ENCODE data around the gene SHB. TPM values are rescaled to one million over a fixed set of nuclear protein-coding genes. Genes with fewer than 3 reads are reported as not detected.

The SHB gene
- total and polyA plus RNA-seq, 2 donors, result 4.9 to 5.5 TPM

DNA sequence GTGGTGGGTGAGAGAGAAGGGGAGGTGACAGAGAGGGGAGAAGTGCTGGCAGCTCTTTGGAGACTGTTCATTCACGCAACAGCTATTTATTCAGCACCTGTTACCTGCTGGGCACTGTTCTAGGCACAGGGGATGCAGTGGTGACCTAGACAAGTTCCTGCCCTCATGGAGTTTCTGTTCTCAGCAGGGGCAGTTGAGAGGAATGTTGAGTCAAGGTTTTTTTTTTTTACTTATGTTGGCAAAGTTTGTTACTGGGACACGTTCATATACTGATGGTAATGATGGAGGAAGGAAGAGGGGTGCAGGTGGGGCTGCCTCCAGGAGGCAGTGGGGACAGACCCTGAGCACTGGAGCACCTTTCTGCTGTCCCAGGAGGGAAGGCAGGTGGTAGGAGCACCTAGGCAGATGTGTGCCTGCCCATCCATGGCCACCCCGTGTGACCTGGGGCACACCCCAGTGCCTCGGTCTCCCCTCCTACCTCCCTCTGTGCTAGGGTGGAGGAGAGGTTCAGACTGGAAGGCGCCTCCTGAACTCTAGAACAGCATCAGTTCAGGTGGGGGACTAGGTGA, 115.7 kb downstream of the SHB start:
- no peak overlapping the region for H3K27ac ChIP-seq (ENCODE audit: low read depth in 1 of 2, low read length in 1 of 2)
- H3K36me3 ChIP-seq (ENCODE audit: control insufficient read depth in 2 of 2, insufficient read depth in 2 of 2, low read length in 1 of 2), result no peaks in the 10 kb centered on the region
- no peak overlapping the region for H3K4me3 ChIP-seq (ENCODE audit: low read length in 2 of 2)
- WGBS, result 97% methylated on average over 5 of the region's 5 CpGs
- no peak for DNase-seq (ENCODE audit: low read depth in 6 of 9, low spot score in 9 of 9)
- peaks cover 0 to 3% of the 10 kb centered on the region in 2 donors for H3K4me1 ChIP-seq (ENCODE audit: control insufficient read depth in 2 of 2, insufficient read depth in 2 of 2, low read length in 2 of 2)
- H3K9me3 ChIP-seq (ENCODE audit: control insufficient read depth in 2 of 2, insufficient read depth in 1 of 2, low read length in 1 of 2), result no peaks in the 10 kb centered on the region
- H3K27me3 ChIP-seq (ENCODE audit: control insufficient read depth in 2 of 2, insufficient read depth in 1 of 2, low read length in 1 of 2), result no peaks in the 10 kb centered on the region

DNA sequence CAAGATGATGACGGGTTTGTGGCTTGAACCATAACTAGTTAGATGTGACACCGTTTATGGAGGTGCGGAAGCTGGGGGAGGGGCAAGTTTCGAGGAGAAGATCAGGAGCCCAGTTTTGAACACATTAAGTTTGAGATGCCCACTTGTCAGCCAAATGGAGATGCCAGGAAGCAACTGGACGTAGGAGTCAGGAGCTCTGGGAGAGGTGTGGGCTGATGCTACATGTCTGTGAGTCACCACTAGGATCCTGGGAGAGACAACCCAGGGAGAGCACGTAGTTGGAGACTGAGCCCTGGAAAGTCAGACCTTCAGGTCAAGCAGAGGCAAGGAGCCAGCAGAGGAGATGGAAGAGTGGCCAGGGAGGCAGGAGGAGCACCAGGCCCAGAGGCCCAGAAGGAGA, 116.3 kb downstream of the SHB start:
- Histone ChIP-seq H3K27ac (ENCODE audit: low read depth in 1 of 2, low read length in 1 of 2) (no peak overlapping the region), H3K9me3 (ENCODE audit: control insufficient read depth in 2 of 2, insufficient read depth in 1 of 2, low read length in 1 of 2) (no peaks in the 10 kb centered on the region), H3K27me3 (ENCODE audit: control insufficient read depth in 2 of 2, insufficient read depth in 1 of 2, low read length in 1 of 2) (no peaks in the 10 kb centered on the region), H3K36me3 (ENCODE audit: control insufficient read depth in 2 of 2, insufficient read depth in 2 of 2, low read length in 1 of 2) (peaks cover 0 to under 1% of the 10 kb centered on the region in 2 donors), H3K4me3 (ENCODE audit: low read length in 2 of 2) (no peak overlapping the region), H3K4me1 (ENCODE audit: control insufficient read depth in 2 of 2, insufficient read depth in 2 of 2, low read length in 2 of 2) (peaks cover 0 to 3% of the 10 kb centered on the region in 2 donors)
- 95% methylated on average over 6 of the region's 6 CpGs for WGBS
- no peak for DNase-seq (ENCODE audit: low read depth in 6 of 9, low spot score in 9 of 9)

DNA sequence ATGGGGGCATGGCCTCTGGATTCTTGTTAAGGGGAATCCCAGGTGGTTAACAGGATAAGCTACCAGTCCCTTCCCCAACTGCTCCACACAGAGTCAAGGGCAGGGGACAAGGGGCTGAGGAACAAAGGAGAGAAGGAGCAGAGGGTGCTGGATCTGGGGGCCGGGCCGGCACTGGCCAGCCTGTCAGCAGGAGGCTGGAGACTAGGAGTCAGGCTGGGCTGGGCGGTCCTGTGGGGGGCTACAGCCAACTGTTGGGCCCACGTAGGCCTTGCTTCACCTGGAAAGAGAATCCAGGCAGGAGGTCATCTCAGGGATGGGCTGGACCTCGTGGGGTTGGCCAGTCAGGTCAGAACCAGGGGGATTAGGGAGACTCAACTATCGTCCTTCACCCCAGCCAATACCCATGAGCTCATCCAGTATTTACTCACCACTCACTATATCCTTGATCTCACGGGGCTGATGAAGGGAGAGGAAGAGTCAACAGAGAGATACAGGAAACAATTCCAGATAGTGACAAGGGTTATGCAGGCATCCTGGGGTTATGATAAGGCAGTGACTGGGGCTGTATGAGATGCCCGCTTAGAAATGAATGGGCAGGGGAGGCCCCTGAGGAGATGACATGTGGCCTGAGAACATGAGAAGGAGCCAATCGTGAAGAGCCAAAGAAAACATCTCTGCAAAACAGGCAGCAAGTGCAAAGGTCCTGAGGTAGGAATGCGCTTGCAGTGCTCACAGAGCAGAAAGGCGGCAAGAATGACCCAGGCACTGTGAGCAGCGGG, 117.2 kb downstream of the SHB start:
- Histone ChIP-seq H3K9me3 (ENCODE audit: control insufficient read depth in 2 of 2, insufficient read depth in 1 of 2, low read length in 1 of 2) (no peaks in the 10 kb centered on the region), H3K27ac (ENCODE audit: low read depth in 1 of 2, low read length in 1 of 2) (no peak overlapping the region), H3K4me1 (ENCODE audit: control insufficient read depth in 2 of 2, insufficient read depth in 2 of 2, low read length in 2 of 2) (peaks cover 0 to 3% of the 10 kb centered on the region in 2 donors), H3K4me3 (ENCODE audit: low read length in 2 of 2) (no peak overlapping the region), H3K27me3 (ENCODE audit: control insufficient read depth in 2 of 2, insufficient read depth in 1 of 2, low read length in 1 of 2) (no peaks in the 10 kb centered on the region), H3K36me3 (ENCODE audit: control insufficient read depth in 2 of 2, insufficient read depth in 2 of 2, low read length in 1 of 2) (peaks cover 0 to 4% of the 10 kb centered on the region in 2 donors)
- no peak for DNase-seq (ENCODE audit: low read depth in 6 of 9, low spot score in 9 of 9)
- WGBS, result 96% methylated on average over 12 of the region's 12 CpGs

- Histone ChIP-seq H3K4me1 (ENCODE audit: control insufficient read depth in 2 of 2, insufficient read depth in 2 of 2, low read length in 2 of 2) (peaks cover 0 to 3% of the 10 kb centered on the region in 2 donors), H3K9me3 (ENCODE audit: control insufficient read depth in 2 of 2, insufficient read depth in 1 of 2, low read length in 1 of 2) (no peaks in the 10 kb centered on the region), H3K36me3 (ENCODE audit: control insufficient read depth in 2 of 2, insufficient read depth in 2 of 2, low read length in 1 of 2) (peaks cover 0 to 4% of the 10 kb centered on the region in 2 donors), H3K4me3 (ENCODE audit: low read length in 2 of 2) (no peak overlapping the region), H3K27me3 (ENCODE audit: control insufficient read depth in 2 of 2, insufficient read depth in 1 of 2, low read length in 1 of 2) (no peaks in the 10 kb centered on the region), H3K27ac (ENCODE audit: low read depth in 1 of 2, low read length in 1 of 2) (no peak overlapping the region)
- WGBS, result 98% methylated on average over 12 of the region's 12 CpGs
- DNase-seq (ENCODE audit: low read depth in 6 of 9, low spot score in 9 of 9), result no peak
Measured at GRCh38 chr9:37950561-37950960, 118.5 kb downstream of the SHB start.

- 97% methylated on average over 8 of the region's 8 CpGs for WGBS
Measured at GRCh38 chr9:37949576-37949975, 119.5 kb downstream of the SHB start.

DNA sequence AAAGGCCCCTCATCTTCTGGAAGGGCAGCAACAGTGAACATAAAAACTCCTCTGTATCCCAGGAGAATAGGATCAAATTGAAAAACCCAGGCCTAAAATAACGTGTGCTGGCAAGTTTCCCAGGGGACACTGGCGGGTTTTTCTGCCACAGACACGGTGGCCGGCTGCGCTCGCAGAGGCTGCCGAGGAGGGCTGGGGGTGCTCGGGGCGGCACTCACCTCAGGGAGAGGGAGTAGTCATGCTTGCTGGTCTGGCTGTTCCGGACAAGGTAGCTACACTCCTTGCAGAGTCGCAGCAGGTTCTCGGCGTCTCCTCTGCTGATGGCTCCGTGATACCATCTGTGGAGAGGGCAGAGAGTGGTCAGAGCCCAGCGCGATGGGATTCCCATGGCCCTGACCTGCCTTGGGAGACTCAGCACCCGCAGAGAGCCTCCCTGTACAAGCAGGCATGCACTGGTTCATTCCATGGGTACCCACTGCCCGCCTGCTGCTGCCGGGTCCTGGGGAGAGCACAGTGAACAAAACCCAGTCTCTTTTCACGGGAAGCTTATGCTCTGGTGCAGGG, 120.5 kb downstream of the SHB start:
- Histone ChIP-seq H3K9me3 (ENCODE audit: control insufficient read depth in 2 of 2, insufficient read depth in 1 of 2, low read length in 1 of 2) (no peaks in the 10 kb centered on the region), H3K36me3 (ENCODE audit: control insufficient read depth in 2 of 2, insufficient read depth in 2 of 2, low read length in 1 of 2) (peaks cover 0 to 4% of the 10 kb centered on the region in 2 donors), H3K27ac (ENCODE audit: low read depth in 1 of 2, low read length in 1 of 2) (no peak overlapping the region), H3K4me1 (ENCODE audit: control insufficient read depth in 2 of 2, insufficient read depth in 2 of 2, low read length in 2 of 2) (peaks cover 0 to 9% of the 10 kb centered on the region in 2 donors), H3K4me3 (ENCODE audit: low read length in 2 of 2) (no peak overlapping the region), H3K27me3 (ENCODE audit: control insufficient read depth in 2 of 2, insufficient read depth in 1 of 2, low read length in 1 of 2) (no peaks in the 10 kb centered on the region)
- 97% methylated on average over 20 of the region's 20 CpGs for WGBS
- DNase-seq (ENCODE audit: low read depth in 6 of 9, low spot score in 9 of 9), result no peak

More at GRCh38 chr9:37949576-37949975, 119.5 kb downstream of the SHB start:
- no peak overlapping the region for H3K4me3 ChIP-seq (ENCODE audit: low read length in 2 of 2)
- peaks cover 0 to 4% of the 10 kb centered on the region in 2 donors for H3K4me1 ChIP-seq (ENCODE audit: control insufficient read depth in 2 of 2, insufficient read depth in 2 of 2, low read length in 2 of 2)
- H3K36me3 ChIP-seq (ENCODE audit: control insufficient read depth in 2 of 2, insufficient read depth in 2 of 2, low read length in 1 of 2), result peaks cover 0 to 4% of the 10 kb centered on the region in 2 donors
- DNase-seq (ENCODE audit: low read depth in 6 of 9, low spot score in 9 of 9), result no peak
- H3K9me3 ChIP-seq (ENCODE audit: control insufficient read depth in 2 of 2, insufficient read depth in 1 of 2, low read length in 1 of 2), result no peaks in the 10 kb centered on the region
- no peak overlapping the region for H3K27ac ChIP-seq (ENCODE audit: low read depth in 1 of 2, low read length in 1 of 2)
- no peaks in the 10 kb centered on the region for H3K27me3 ChIP-seq (ENCODE audit: control insufficient read depth in 2 of 2, insufficient read depth in 1 of 2, low read length in 1 of 2)

DNA sequence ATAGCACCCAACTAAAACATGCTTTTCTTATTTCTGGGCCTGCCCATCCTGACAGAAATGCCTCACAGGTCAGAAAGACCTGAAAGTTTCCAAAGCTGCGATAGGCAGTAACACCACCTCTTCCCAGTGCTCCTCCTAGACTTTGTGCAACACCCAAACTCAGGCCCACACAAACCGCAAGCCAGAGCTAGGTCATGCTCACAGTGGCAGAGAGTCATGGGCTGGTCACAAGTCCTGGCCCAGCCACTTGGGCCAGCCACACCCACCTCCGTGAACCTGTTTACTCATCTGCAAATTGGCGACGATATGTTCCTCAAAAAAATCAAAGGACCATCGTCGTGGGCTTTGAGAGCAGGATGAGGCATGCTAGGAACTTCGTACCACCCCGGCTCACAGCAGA, 121.0 kb downstream of the SHB start:
- Histone ChIP-seq H3K27me3 (ENCODE audit: control insufficient read depth in 2 of 2, insufficient read depth in 1 of 2, low read length in 1 of 2) (no peaks in the 10 kb centered on the region), H3K4me3 (ENCODE audit: low read length in 2 of 2) (no peak overlapping the region), H3K36me3 (ENCODE audit: control insufficient read depth in 2 of 2, insufficient read depth in 2 of 2, low read length in 1 of 2) (peaks cover 0 to 4% of the 10 kb centered on the region in 2 donors), H3K4me1 (ENCODE audit: control insufficient read depth in 2 of 2, insufficient read depth in 2 of 2, low read length in 2 of 2) (peaks cover 0 to 12% of the 10 kb centered on the region in 2 donors), H3K27ac (ENCODE audit: low read depth in 1 of 2, low read length in 1 of 2) (no peak overlapping the region), H3K9me3 (ENCODE audit: control insufficient read depth in 2 of 2, insufficient read depth in 1 of 2, low read length in 1 of 2) (no peaks in the 10 kb centered on the region)
- DNase-seq (ENCODE audit: low read depth in 6 of 9, low spot score in 9 of 9), result no peak
- 96% methylated on average over 9 of the region's 9 CpGs for WGBS

DNA sequence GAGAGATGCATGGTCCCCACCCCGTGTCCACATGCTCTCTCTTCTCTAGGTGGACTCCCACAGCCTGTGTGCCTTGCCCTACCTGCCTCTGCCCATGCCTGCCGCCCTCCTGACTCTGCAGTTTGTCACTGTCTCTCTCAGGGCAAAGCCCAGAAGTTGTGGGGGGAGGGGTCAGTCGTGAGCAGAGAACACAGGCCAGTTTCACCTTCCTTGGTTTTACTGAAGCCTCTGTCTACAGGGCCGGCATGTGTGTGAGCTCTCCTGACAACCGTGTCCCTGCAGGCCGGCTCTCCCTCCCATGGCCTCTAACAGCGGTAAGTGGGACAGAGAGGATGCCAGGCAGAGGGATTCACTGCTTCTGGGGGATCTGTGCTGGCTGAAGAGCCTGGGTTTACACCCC, 121.6 kb downstream of the SHB start:
- H3K4me1 ChIP-seq (ENCODE audit: control insufficient read depth in 2 of 2, insufficient read depth in 2 of 2, low read length in 2 of 2), result peaks cover 0 to 12% of the 10 kb centered on the region in 2 donors
- H3K27me3 ChIP-seq (ENCODE audit: control insufficient read depth in 2 of 2, insufficient read depth in 1 of 2, low read length in 1 of 2), result no peaks in the 10 kb centered on the region
- no peak overlapping the region for H3K27ac ChIP-seq (ENCODE audit: low read depth in 1 of 2, low read length in 1 of 2)
- H3K9me3 ChIP-seq (ENCODE audit: control insufficient read depth in 2 of 2, insufficient read depth in 1 of 2, low read length in 1 of 2), result no peaks in the 10 kb centered on the region
- DNase-seq (ENCODE audit: low read depth in 6 of 9, low spot score in 9 of 9), result no peak
- 95% methylated on average over 7 of the region's 7 CpGs for whole genome bisulfite sequencing
- peaks cover 0 to 4% of the 10 kb centered on the region in 2 donors for H3K36me3 ChIP-seq (ENCODE audit: control insufficient read depth in 2 of 2, insufficient read depth in 2 of 2, low read length in 1 of 2)
- no peak overlapping the region for H3K4me3 ChIP-seq (ENCODE audit: low read length in 2 of 2)

GRCh38 chr9:37946971-37947370, 122.1 kb downstream of the SHB start:
- no peak for DNase-seq (ENCODE audit: low read depth in 6 of 9, low spot score in 9 of 9)
- Histone ChIP-seq H3K9me3 (ENCODE audit: control insufficient read depth in 2 of 2, insufficient read depth in 1 of 2, low read length in 1 of 2) (no peaks in the 10 kb centered on the region), H3K4me1 (ENCODE audit: control insufficient read depth in 2 of 2, insufficient read depth in 2 of 2, low read length in 2 of 2) (peaks cover 0 to 12% of the 10 kb centered on the region in 2 donors), H3K27me3 (ENCODE audit: control insufficient read depth in 2 of 2, insufficient read depth in 1 of 2, low read length in 1 of 2) (no peaks in the 10 kb centered on the region), H3K36me3 (ENCODE audit: control insufficient read depth in 2 of 2, insufficient read depth in 2 of 2, low read length in 1 of 2) (peaks cover 0 to 4% of the 10 kb centered on the region in 2 donors), H3K4me3 (ENCODE audit: low read length in 2 of 2) (no peak overlapping the region), H3K27ac (ENCODE audit: low read depth in 1 of 2, low read length in 1 of 2) (no peak overlapping the region)
- WGBS, result over 99% methylated on average over 7 of the region's 7 CpGs
